HCT116 (cell line): ENCODE measurements around the gene FKBP7. TPM values are rescaled to one million over a fixed set of nuclear protein-coding genes. Genes with fewer than 3 reads are reported as not detected.

Source experiments
- ATAC-seq: fragments of 200-7000 bp; cut with Tn5 transposase; 2 replicates; pipeline ENCODE4 v1.9.1; 2020; ENCODE audit warnings: mild to moderate bottlenecking, moderate library complexity
- BruUV-seq: library from RNA; stranded (reverse); fragments of 400-500 nt; replicated peaks from 2 replicates; lab custom pipeline; 2021; lab: Mats Ljungman, UMichigan
- CTCF ChIA-PET: fragments of 300-600 bp; sonication (Branson Sonifier 250); formaldehyde crosslinking; loops from one replicate; lab custom pipeline; 2021; ENCODE audit warnings: antibody characterized with exemption; lab: Charles Lee
- POLR2A ChIA-PET: fragments of 300-600, 350-600 bp; sonication (Branson Sonifier 250); formaldehyde crosslinking; loops from one replicate; lab custom pipeline; 2021; ENCODE audit warnings: antibody characterized with exemption; lab: Charles Lee
- RAD21 ChIA-PET, 2 experiments: fragments of 300-600 bp; sonication (Branson Sonifier 250); formaldehyde crosslinking; loops; one replicate each; lab custom pipeline; 2023; ENCODE audit warnings: low total read pairs in 2 of 2; ENCODE audit not compliant: uncharacterized antibody in 2 of 2, unreplicated experiment in 2 of 2, low non-redundant PET in 1 of 2; lab: Charles Lee
- DNase-seq: peaks from one replicate; pipeline ENCODE4 v3.0.0-alpha.2; 2010; ENCODE audit warnings: low read depth, low spot score
- H2AFZ ChIP-seq: fragments of 200-600 bp; shearing (Covaris generic), sonication (generic); 2 replicates; pipeline ENCODE4 v1.6.1; 2017; ENCODE audit warnings: low read depth, mixed run types, mixed read lengths, antibody characterized with exemption, low read length; ENCODE audit not compliant: poor library complexity, severe bottlenecking
- H3K27ac ChIP-seq: 2 replicates; pipeline ENCODE4 v1.5.1; 2012; ENCODE audit warnings: low read depth, low read length
- H3K27me3 ChIP-seq: fragments of 200-600 bp; sonication (generic); 2 replicates; pipeline ENCODE4 v1.6.1; 2016; ENCODE audit warnings: mixed run types, low read length, mixed read lengths; ENCODE audit not compliant: insufficient read depth
- H3K36me3 ChIP-seq, 2 experiments: fragments of 200-500 bp in 1 of 2; fragments of 200-600 bp in 1 of 2; sonication (Bioruptor generic) in 1 of 2; sonication (generic) in 1 of 2; 2 replicates each; pipeline versions ENCODE4 v1.5.1 to v1.6.1; 2014 to 2016; ENCODE audit warnings: low read length in 2 of 2, inconsistent platforms in 1 of 2, mixed read lengths in 1 of 2, mixed run types in 1 of 2; ENCODE audit not compliant: insufficient read depth in 2 of 2, control insufficient read depth in 1 of 2
- H3K4me1 ChIP-seq, 2 experiments: fragments of 200-600 bp in 1 of 2; sonication (generic) in 1 of 2; 2 replicates each; pipeline versions ENCODE4 v1.5.1 to v1.6.1; 2012 to 2017; ENCODE audit warnings: low read length in 2 of 2, inconsistent platforms in 1 of 2, mild to moderate bottlenecking in 1 of 2, mixed read lengths in 1 of 2, mixed run types in 1 of 2, moderate library complexity in 1 of 2; ENCODE audit not compliant: insufficient read depth in 2 of 2, control insufficient read depth in 1 of 2
- H3K4me2 ChIP-seq: fragments of 200-600 bp; sonication (generic); 2 replicates; pipeline ENCODE4 v1.6.1; 2017; ENCODE audit warnings: mixed run types, low read length, mixed read lengths
- H3K4me3 ChIP-seq, 2 experiments: fragments of 200-600 bp in 1 of 2; sonication (generic) in 1 of 2; replicated peaks in 1 of 2; 2 replicates each; pipeline ENCODE4 v1.5.1; 2011 to 2016; ENCODE audit warnings: low read length in 2 of 2, control low read depth in 1 of 2, low read depth in 1 of 2, mild to moderate bottlenecking in 1 of 2, mixed read lengths in 1 of 2, mixed run types in 1 of 2
- H3K79me2 ChIP-seq: fragments of 200-600 bp; sonication (generic); 2 replicates; pipeline ENCODE4 v1.6.1; 2017; ENCODE audit warnings: mild to moderate bottlenecking, mixed run types, low read length, moderate library complexity, mixed read lengths; ENCODE audit not compliant: insufficient read depth
- H3K9ac ChIP-seq: fragments of 200-600 bp; sonication (generic); 2 replicates; pipeline ENCODE4 v1.6.1; 2016; ENCODE audit warnings: low read length, mixed read lengths
- H3K9me2 ChIP-seq: fragments of 200-600 bp; sonication (generic), shearing (Covaris generic); 2 replicates; pipeline ENCODE4 v1.6.1; 2017; ENCODE audit warnings: mixed run types, mild to moderate bottlenecking, moderate library complexity; ENCODE audit not compliant: insufficient read depth
- H3K9me3 ChIP-seq, 2 experiments: fragments of 200-500 bp in 1 of 2; fragments of 200-600 bp in 1 of 2; sonication (Bioruptor generic) in 1 of 2; sonication (generic) in 1 of 2; 2 replicates each; pipeline ENCODE4 v1.6.1; 2014 to 2017; ENCODE audit warnings: low read length in 2 of 2, mixed read lengths in 2 of 2, inconsistent platforms in 1 of 2, low read depth in 1 of 2, mild to moderate bottlenecking in 1 of 2, mixed run types in 1 of 2, moderate library complexity in 1 of 2; ENCODE audit not compliant: control insufficient read depth in 1 of 2, insufficient read depth in 1 of 2
- H4K20me1 ChIP-seq: fragments of 200-600 bp; sonication (generic), shearing (Covaris generic); 2 replicates; pipeline ENCODE4 v1.6.1; 2017; ENCODE audit warnings: mixed run types, mild to moderate bottlenecking, moderate library complexity; ENCODE audit not compliant: insufficient read depth
- ATF3 ChIP-seq: IDR thresholded peaks from 2 replicates; pipeline ENCODE4 v1.6.1; 2012
- CTCF ChIP-seq, 3 experiments: fragments of 200-600 bp in 1 of 3; sonication (generic) in 1 of 3; IDR thresholded peaks in 2 of 3; conservative IDR thresholded peaks in 1 of 3; 2 replicates each; pipeline ENCODE4 v1.5.1; 2012 to 2017; ENCODE audit warnings: low read depth in 2 of 3, low read length in 2 of 3, antibody characterized with exemption in 1 of 3, borderline replicate concordance in 1 of 3, control low read depth in 1 of 3, mild to moderate bottlenecking in 1 of 3, mixed read lengths in 1 of 3, mixed run types in 1 of 3, moderate library complexity in 1 of 3; ENCODE audit not compliant: insufficient read depth in 1 of 3
- EZH2phosphoT487 ChIP-seq: fragments of 200-600 bp; IDR thresholded peaks from 2 replicates; pipeline ENCODE4 v1.6.1; 2018; ENCODE audit warnings: antibody characterized with exemption, borderline replicate concordance
- POLR2A ChIP-seq: IDR thresholded peaks from 2 replicates; pipeline ENCODE4 v1.7.0; 2011; ENCODE audit warnings: borderline replicate concordance; ENCODE audit not compliant: insufficient read depth, insufficient read length; ENCODE audit errors: extremely low read depth
- YY1 ChIP-seq: IDR thresholded peaks from 2 replicates; pipeline ENCODE4 v1.6.1; 2011; ENCODE audit warnings: low read length, low read depth, moderate library complexity, mild to moderate bottlenecking; ENCODE audit not compliant: insufficient replicate concordance; ENCODE audit errors: extremely low read depth
- ZBTB33 ChIP-seq: IDR thresholded peaks from 2 replicates; pipeline ENCODE4 v1.6.1; 2011; ENCODE audit warnings: mild to moderate bottlenecking, low read length, moderate library complexity; ENCODE audit not compliant: insufficient replicate concordance; ENCODE audit errors: extremely low read depth
- ZFX ChIP-seq: fragments of 450-650 bp; IDR thresholded peaks from 2 replicates; pipeline ENCODE4 v1.6.1; 2017
- ZNF274 ChIP-seq: fragments of 200-500 bp; sonication (Bioruptor generic); IDR thresholded peaks from 2 replicates; pipeline ENCODE4 v1.6.1; 2014; ENCODE audit warnings: mild to moderate bottlenecking, low read depth, low read length, inconsistent platforms
- intact Hi-C: fragments of 100-400 bp; cut with micrococcal nuclease; formaldehyde crosslinking; loops from 2 replicates; pipeline ENCODE4 v1.10.0; 2022
- total RNA-seq: library from RNA; stranded (reverse); gene quantifications from one replicate; pipeline ENCODE4 v1.2.1, GENCODE V29; 2021; ENCODE audit not compliant: unreplicated experiment

FKBP7 gene
- total RNA-seq, 1 experiment from 2014 or later: 4.5 TPM

- CTCF ChIA-PET: no interaction called here
- Histone ChIP-seq H3K27me3 (no peaks in the 10 kb centered on the region), H3K4me1 (peaks cover 13 to 23% of the 10 kb centered on the region in 2 experiments), H3K9ac (no peak overlapping the region), H3K4me2 (no peak overlapping the region), H2AFZ (no peak overlapping the region), H3K4me3 (no peak overlapping the region), H3K79me2 (no peaks in the 10 kb centered on the region), H3K36me3 (peaks cover 40 to 52% of the 10 kb centered on the region in 2 experiments), H3K9me2 (no peaks in the 10 kb centered on the region), H4K20me1 (no peaks in the 10 kb centered on the region), H3K9me3 (no peaks in the 10 kb centered on the region), H3K27ac (no peak overlapping the region)
- BruUV-seq: no TSS peak
- DNase-seq (no peak), ATAC-seq (no peak)
- POLR2A ChIA-PET: no interaction called here
- intact Hi-C loops: no loop called here
- TF ChIP-seq YY1 (no peak), ZFX (no peak), POLR2A (no peak), ZBTB33 (no peak), ZNF274 (no peak), ATF3 (no peak), CTCF (IDR thresholded peaks at IDR 0.05 in 2 of 3, conservative IDR thresholded peaks at IDR 0.05 in 1 of 3; ENCODE audit: borderline replicate concordance in 1 of 3, insufficient read depth in 1 of 3, low read depth in 2 of 3, low read length in 2 of 3) (no peak), EZH2phosphoT487 (no peak)
- RAD21 ChIA-PET: no interaction called here
These were observed 41.7 kb downstream of the FKBP7 start for GRCh38 chr2:178436662-178437061.
